H1 (cell line): ENCODE data around the gene SUB1. TPM values are rescaled to one million over a fixed set of nuclear protein-coding genes. Genes with fewer than 3 reads are reported as not detected.

ENCODE experiments used
- CTCF ChIA-PET: fragments of 300-600 bp; sonication (Branson Sonifier 250); formaldehyde crosslinking; loops from one replicate; lab custom pipeline; 2021; ENCODE audit not compliant: partially characterized antibody; lab: Charles Lee
- POLR2A ChIA-PET: fragments of 300-600 bp; sonication (Branson Sonifier 250); formaldehyde crosslinking; loops from one replicate; lab custom pipeline; 2021; ENCODE audit warnings: inconsistent platforms; ENCODE audit not compliant: partially characterized antibody; lab: Charles Lee
- DNase-seq, 2 experiments: peaks; one replicate each; pipeline versions ENCODE4 v3.0.0 to v3.0.0-alpha.2; 2010 to 2022; ENCODE audit warnings: low spot score in 2 of 2, low read depth in 1 of 2, mixed read lengths in 1 of 2
- FAIRE-seq: peaks from 2 replicates; lab custom pipeline; 2011; peaks lifted over from hg19 to GRCh38; lab: Jason Lieb, UNC
- H2AFZ ChIP-seq: 2 replicates; pipeline ENCODE4 v1.8.1; 2012; ENCODE audit warnings: low read length, inconsistent platforms
- H2AK5ac ChIP-seq: 2 replicates; pipeline ENCODE4 v1.6.1; 2013; ENCODE audit warnings: low read depth, low read length
- H2BK120ac ChIP-seq: replicated peaks from 2 replicates; pipeline ENCODE3; 2013; ENCODE audit warnings: low read depth, low read length, inconsistent platforms
- H2BK12ac ChIP-seq: 2 replicates; pipeline ENCODE4 v1.6.1; 2013; ENCODE audit warnings: low read depth, low read length
- H2BK15ac ChIP-seq: 2 replicates; pipeline ENCODE4 v1.6.1; 2013; ENCODE audit warnings: low read length
- H2BK20ac ChIP-seq: 2 replicates; pipeline ENCODE4 v1.6.1; 2013; ENCODE audit warnings: low read length
- H2BK5ac ChIP-seq: 2 replicates; pipeline ENCODE4 v1.6.1; 2013; ENCODE audit warnings: low read depth, low read length
- H3K14ac ChIP-seq: 2 replicates; pipeline ENCODE4 v1.6.1; 2013; ENCODE audit warnings: inconsistent platforms; ENCODE audit not compliant: insufficient read length
- H3K18ac ChIP-seq: 2 replicates; pipeline ENCODE4 v1.6.1; 2013; ENCODE audit warnings: low read length; ENCODE audit errors: extremely low read depth
- H3K23ac ChIP-seq: 2 replicates; pipeline ENCODE4 v1.6.1; 2013; ENCODE audit warnings: inconsistent platforms; ENCODE audit not compliant: insufficient read length
- H3K23me2 ChIP-seq: 2 replicates; pipeline ENCODE4 v1.6.1; 2013; ENCODE audit warnings: low read depth, low read length
- H3K27ac ChIP-seq: 2 replicates; pipeline ENCODE4 v1.6.1; 2011; ENCODE audit warnings: low read depth, low read length, inconsistent platforms
- H3K27me3 ChIP-seq, 4 experiments: replicated peaks in 1 of 4; 1 replicate in 1 of 4; 2 replicates in 3 of 4; pipeline versions ENCODE4 v1.6.1 to v1.8.1; 2011 to 2013; ENCODE audit warnings: low read length in 3 of 4, mild to moderate bottlenecking in 3 of 4, inconsistent platforms in 2 of 4, mixed read lengths in 2 of 4, moderate library complexity in 1 of 4; ENCODE audit not compliant: control insufficient read depth in 3 of 4, insufficient read depth in 3 of 4; ENCODE audit errors: extremely low read depth in 1 of 4
- H3K36me3 ChIP-seq, 4 experiments: 2 replicates each; pipeline versions ENCODE4 v1.6.1 to v1.8.1; 2011 to 2013; ENCODE audit warnings: mild to moderate bottlenecking in 4 of 4, low read length in 3 of 4, moderate library complexity in 2 of 4, control low read depth in 1 of 4, inconsistent platforms in 1 of 4; ENCODE audit not compliant: insufficient read depth in 4 of 4, control insufficient read depth in 2 of 4
- H3K4ac ChIP-seq: replicated peaks from 2 replicates; pipeline ENCODE3; 2013; ENCODE audit warnings: low read length, low read depth, mixed read lengths, inconsistent platforms; ENCODE audit not compliant: insufficient read length
- H3K4me1 ChIP-seq, 4 experiments: replicated peaks in 1 of 4; 1 replicate in 1 of 4; 2 replicates in 3 of 4; pipeline versions ENCODE4 v1.6.1 to v1.8.1; 2011 to 2013; ENCODE audit warnings: low read length in 3 of 4, inconsistent platforms in 2 of 4, mixed read lengths in 1 of 4; ENCODE audit not compliant: insufficient read depth in 4 of 4, control insufficient read depth in 3 of 4
- H3K4me2 ChIP-seq, 2 experiments: 2 replicates each; pipeline versions ENCODE4 v1.6.1 to v1.8.1; 2011 to 2013; ENCODE audit warnings: low read depth in 2 of 2, low read length in 2 of 2, control low read depth in 1 of 2, inconsistent platforms in 1 of 2, mild to moderate bottlenecking in 1 of 2; ENCODE audit not compliant: insufficient read depth in 1 of 2
- H3K4me3 ChIP-seq, 4 experiments: fragments of 200-600, 300-600 bp in 1 of 4; sonication (generic), shearing (Covaris generic), sonication (Bioruptor Twin) in 1 of 4; 2 replicates each; pipeline versions ENCODE4 v1.5.1 to v1.8.1; 2011 to 2016; ENCODE audit warnings: low read length in 4 of 4, low read depth in 3 of 4, control low read depth in 2 of 4, inconsistent platforms in 2 of 4, mild to moderate bottlenecking in 2 of 4, mixed read lengths in 1 of 4, moderate library complexity in 1 of 4; ENCODE audit not compliant: insufficient read depth in 2 of 4; ENCODE audit errors: extremely low read depth in 1 of 4
- H3K56ac ChIP-seq: replicated peaks from 2 replicates; pipeline ENCODE3; 2013; ENCODE audit warnings: low read depth, mild to moderate bottlenecking, mixed read lengths, low read length, inconsistent platforms; ENCODE audit not compliant: insufficient read length
- H3K79me1 ChIP-seq: 2 replicates; pipeline ENCODE4 v1.6.1; 2013; ENCODE audit warnings: low read depth, low read length, control low read depth
- H3K79me2 ChIP-seq, 2 experiments: 2 replicates each; pipeline versions ENCODE4 v1.6.1 to v1.8.1; 2012 to 2013; ENCODE audit warnings: low read length in 2 of 2, mild to moderate bottlenecking in 2 of 2, inconsistent platforms in 1 of 2; ENCODE audit not compliant: insufficient read depth in 2 of 2, control insufficient read depth in 1 of 2
- H3K9ac ChIP-seq, 4 experiments: replicated peaks in 1 of 4; 1 replicate in 1 of 4; 2 replicates in 3 of 4; pipeline versions ENCODE4 v1.6.1 to v1.8.1; 2011 to 2013; ENCODE audit warnings: low read depth in 3 of 4, low read length in 3 of 4, control low read depth in 2 of 4, mild to moderate bottlenecking in 2 of 4, moderate library complexity in 2 of 4, inconsistent platforms in 1 of 4; ENCODE audit errors: extremely low read depth in 1 of 4
- H3K9me3 ChIP-seq, 2 experiments: 2 replicates each; pipeline versions ENCODE4 v1.6.1 to v1.8.1; 2012 to 2013; ENCODE audit warnings: mild to moderate bottlenecking in 2 of 2, moderate library complexity in 2 of 2, control low read depth in 1 of 2, inconsistent platforms in 1 of 2, low read depth in 1 of 2, low read length in 1 of 2, mixed read lengths in 1 of 2; ENCODE audit not compliant: insufficient read depth in 2 of 2
- H4K20me1 ChIP-seq, 2 experiments: replicated peaks in 1 of 2; 2 replicates each; pipeline versions ENCODE3 to v1.8.1; 2011 to 2013; ENCODE audit warnings: inconsistent platforms in 2 of 2, low read length in 2 of 2, mild to moderate bottlenecking in 1 of 2; ENCODE audit not compliant: insufficient read depth in 2 of 2, control insufficient read depth in 1 of 2
- H4K5ac ChIP-seq: 2 replicates; pipeline ENCODE4 v1.6.1; 2013; ENCODE audit warnings: low read length, low read depth, mixed read lengths, inconsistent platforms; ENCODE audit not compliant: insufficient read length
- H4K8ac ChIP-seq: 2 replicates; pipeline ENCODE4 v1.8.0; 2013; ENCODE audit warnings: mild to moderate bottlenecking, moderate library complexity, low read length, inconsistent platforms; ENCODE audit not compliant: insufficient read depth; ENCODE audit errors: extremely low read depth
- H4K91ac ChIP-seq: replicated peaks from 2 replicates; pipeline ENCODE3; 2013; ENCODE audit warnings: low read length, mixed read lengths, inconsistent platforms; ENCODE audit not compliant: insufficient read length
- CHD1 ChIP-seq: IDR thresholded peaks from 2 replicates; pipeline ENCODE4 v1.6.1; 2012; ENCODE audit warnings: low read depth, low read length, improper control_type of control experiment
- CREB1 ChIP-seq: IDR thresholded peaks from 2 replicates; pipeline ENCODE4 v1.6.1; 2012; ENCODE audit warnings: inconsistent platforms
- POLR2A ChIP-seq, 2 experiments: IDR thresholded peaks; 1 replicate in 1 of 2; 2 replicates in 1 of 2; pipeline ENCODE4 v1.6.1; 2011; ENCODE audit warnings: low read depth in 2 of 2, low read length in 2 of 2, mild to moderate bottlenecking in 2 of 2; ENCODE audit errors: control extremely low read depth in 1 of 2
- POU5F1 ChIP-seq: IDR thresholded peaks from 2 replicates; pipeline ENCODE4 v1.6.1; 2011; ENCODE audit warnings: low read depth, mild to moderate bottlenecking, low read length, moderate library complexity
- RFX5 ChIP-seq: IDR thresholded peaks from 2 replicates; pipeline ENCODE4 v1.6.1; 2011; ENCODE audit warnings: low read depth, low read length, improper control_type of control experiment, borderline replicate concordance
- SAP30 ChIP-seq: fragments of 300-600 bp; sonication (generic); IDR thresholded peaks from 2 replicates; pipeline ENCODE4 v1.7.1; 2012; ENCODE audit warnings: low read length, moderate library complexity, mild to moderate bottlenecking, inconsistent platforms; ENCODE audit not compliant: insufficient read depth, insufficient replicate concordance
- SP1 ChIP-seq: IDR thresholded peaks from 2 replicates; pipeline ENCODE4 v1.6.1; 2011; ENCODE audit warnings: low read depth, low read length
- SP2 ChIP-seq: IDR thresholded peaks from 2 replicates; pipeline ENCODE4 v1.6.1; 2012; ENCODE audit warnings: mild to moderate bottlenecking, low read length, inconsistent platforms
- WGBS, 2 experiments: shearing (Covaris generic) in 1 of 2; methylation state at CpG; one replicate each; pipeline versions ENCODE4 v1.1.6 to v1.1.7; 2013 to 2015; ENCODE audit warnings: low lambda C conversion rate in 2 of 2, mixed read lengths in 2 of 2, inconsistent platforms in 1 of 2, low coverage in 1 of 2, missing lambda C conversion rate in 1 of 2; ENCODE audit not compliant: insufficient replicate concordance in 2 of 2, insufficient coverage in 1 of 2, insufficient read length in 1 of 2; ENCODE audit errors: extremely low coverage in 1 of 2, missing lambda C conversion rate in 1 of 2; 5-methylcytosine and 5-hydroxymethylcytosine counted together
- polyA plus RNA-seq, 7 experiments: library from polyadenylated mRNA; depleted of rRNA in 3 of 7; stranded (reverse) in 5 of 7; unstranded in 2 of 7; fragments of >200 nt in 5 of 7; fragments of 200-250 nt in 2 of 7; gene quantifications; 1 replicate in 5 of 7; 2 replicates in 1 of 7; 4 replicates in 1 of 7; pipeline versions ENCODE4 v1.2.1 to v1.2.3, GENCODE V29; 2011 to 2013; ENCODE audit warnings: missing spikeins in 2 of 7, mixed read lengths in 2 of 7
- total RNA-seq: library from RNA; stranded (reverse); fragmentation: NEBNext Ultra II Directional; extraction: Animal tissue kit (Norgen Biotek cat#: 25700); gene quantifications from 2 replicates; pipeline ENCODE4 v1.2.1, GENCODE V29; 2021
- TF ChIP-seq, protein P1 (sequence below), 3 experiments: IDR thresholded peaks; 1 replicate in 2 of 3; 2 replicates in 1 of 3; pipeline versions ENCODE4 v1.5.1 to v1.6.1; 2011; ENCODE audit warnings: low read length in 3 of 3, mild to moderate bottlenecking in 3 of 3, inconsistent platforms in 2 of 3, low read depth in 1 of 3, moderate library complexity in 1 of 3; ENCODE audit not compliant: insufficient read depth in 1 of 3; ENCODE audit errors: control extremely low read depth in 1 of 3

SUB1 gene
- total and polyA plus RNA-seq, 2 of the 8 experiments (the other 6 are each of a cell fraction or from before 2014, with no cell fraction given) = 83.9 to 325 TPM

DNA sequence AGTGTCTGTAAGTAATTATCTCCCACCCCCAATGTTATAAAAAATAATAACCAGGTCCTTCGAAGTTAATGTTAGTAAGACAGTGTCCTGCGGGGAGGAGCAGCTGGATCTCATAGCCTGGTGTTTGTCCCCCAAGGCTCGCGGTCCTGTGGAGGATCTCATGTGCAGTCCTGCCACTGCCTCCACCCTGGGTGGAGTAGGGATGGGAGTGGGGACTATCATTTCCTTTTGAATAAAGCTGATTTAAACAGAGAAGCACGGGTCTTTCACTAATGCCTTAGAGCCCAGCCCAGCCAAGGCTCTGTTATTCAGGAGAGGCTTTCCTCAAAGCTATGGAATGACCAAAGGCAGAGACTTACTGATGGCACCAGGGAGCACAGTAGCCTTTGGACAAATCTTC, 40.2 kb downstream of the SUB1 start:
- Histone ChIP-seq H2AFZ (no peak overlapping the region), H4K20me1 (no peaks in the 10 kb centered on the region), H3K27me3 (no peaks in the 10 kb centered on the region), H4K5ac (no peak overlapping the region), H3K14ac (no peak overlapping the region), H2AK5ac (no peak overlapping the region), H3K23me2 (no peaks in the 10 kb centered on the region), H3K4ac (no peak overlapping the region), H3K9ac (no peak overlapping the region), H2BK15ac (no peak overlapping the region), H2BK12ac (no peak overlapping the region), H2BK120ac (no peak overlapping the region), H3K79me2 (no peaks in the 10 kb centered on the region), H3K79me1 (no peaks in the 10 kb centered on the region), H3K4me2 (no peak overlapping the region), H3K56ac (no peak overlapping the region), H2BK5ac (no peak overlapping the region), H3K27ac (no peak overlapping the region), H3K36me3 (no peaks in the 10 kb centered on the region), H3K4me1 (peaks cover 0 to 2% (median 0%) of the 10 kb centered on the region in 4 experiments; a peak in 1 of 7 replicates), H3K18ac (no peak overlapping the region), H3K9me3 (no peaks in the 10 kb centered on the region), H4K8ac (no peak overlapping the region), H4K91ac (no peak overlapping the region), H3K23ac (no peak overlapping the region), H2BK20ac (no peak overlapping the region), H3K4me3 (no peak overlapping the region)
- DNase-seq (peak in 1 of 2 experiments; percentile 13), FAIRE-seq (no peak)
- WGBS, 2 experiments = 92% methylated on average over 5 of the region's 5 CpGs; no CpG with 5 or more reads in 1 of the 2 experiments
- ChIA-PET CTCF (interaction anchor here (0.9 to 1.8 kb wide), 4 partner anchors 12 to 136 kb away, joined by 3 to 6 read pairs (median 4); no protein-coding TSS in a partner anchor), POLR2A (no interaction called here)
- TF ChIP-seq SAP30 = no peak
- TF ChIP-seq, protein P1, sequence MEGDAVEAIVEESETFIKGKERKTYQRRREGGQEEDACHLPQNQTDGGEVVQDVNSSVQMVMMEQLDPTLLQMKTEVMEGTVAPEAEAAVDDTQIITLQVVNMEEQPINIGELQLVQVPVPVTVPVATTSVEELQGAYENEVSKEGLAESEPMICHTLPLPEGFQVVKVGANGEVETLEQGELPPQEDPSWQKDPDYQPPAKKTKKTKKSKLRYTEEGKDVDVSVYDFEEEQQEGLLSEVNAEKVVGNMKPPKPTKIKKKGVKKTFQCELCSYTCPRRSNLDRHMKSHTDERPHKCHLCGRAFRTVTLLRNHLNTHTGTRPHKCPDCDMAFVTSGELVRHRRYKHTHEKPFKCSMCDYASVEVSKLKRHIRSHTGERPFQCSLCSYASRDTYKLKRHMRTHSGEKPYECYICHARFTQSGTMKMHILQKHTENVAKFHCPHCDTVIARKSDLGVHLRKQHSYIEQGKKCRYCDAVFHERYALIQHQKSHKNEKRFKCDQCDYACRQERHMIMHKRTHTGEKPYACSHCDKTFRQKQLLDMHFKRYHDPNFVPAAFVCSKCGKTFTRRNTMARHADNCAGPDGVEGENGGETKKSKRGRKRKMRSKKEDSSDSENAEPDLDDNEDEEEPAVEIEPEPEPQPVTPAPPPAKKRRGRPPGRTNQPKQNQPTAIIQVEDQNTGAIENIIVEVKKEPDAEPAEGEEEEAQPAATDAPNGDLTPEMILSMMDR (IDR thresholded peaks at IDR 0.05; ENCODE audit: control extremely low read depth in 1 of 3, insufficient read depth in 1 of 3, low read depth in 1 of 3, low read length in 3 of 3) = no peak
- no peak for TF ChIP-seq SP2
- TF ChIP-seq CHD1 = no peak
- no peak for TF ChIP-seq POLR2A (IDR thresholded peaks at IDR 0.05; ENCODE audit: control extremely low read depth in 1 of 2, low read depth in 2 of 2, low read length in 2 of 2)
- no peak for TF ChIP-seq SP1
- TF ChIP-seq POU5F1 = no peak
- no peak for TF ChIP-seq RFX5
- no peak for TF ChIP-seq CREB1
